Measurements from ENCODE around the gene THSD7B. TPM values are rescaled to one million over a fixed set of nuclear protein-coding genes. Genes with fewer than 3 reads are reported as not detected.

The THSD7B gene
- total RNA-seq, 1 donor from 2014 or later: 1.4 TPM

DNA sequence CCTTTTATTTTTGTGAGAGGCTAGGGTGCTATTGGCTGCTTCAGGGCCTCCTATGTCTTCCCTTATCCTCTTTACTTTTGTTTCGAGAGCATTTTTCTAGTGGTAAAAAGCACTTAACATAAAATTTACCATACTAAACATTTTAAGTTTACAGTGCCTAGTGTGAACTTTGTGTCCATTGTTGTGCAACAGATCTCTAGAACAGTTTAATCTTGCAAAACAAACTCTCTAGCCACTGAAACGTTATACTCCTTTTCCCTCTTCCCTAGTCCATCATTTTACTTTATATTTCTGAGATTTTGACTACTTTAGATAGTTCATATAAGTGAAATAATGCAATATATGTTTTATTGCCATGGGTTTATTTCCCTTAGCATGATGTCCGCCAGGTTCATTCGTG lies 580.6 kb downstream of the THSD7B start:
- DNase-seq (ENCODE audit: low spot score): no peak

DNA sequence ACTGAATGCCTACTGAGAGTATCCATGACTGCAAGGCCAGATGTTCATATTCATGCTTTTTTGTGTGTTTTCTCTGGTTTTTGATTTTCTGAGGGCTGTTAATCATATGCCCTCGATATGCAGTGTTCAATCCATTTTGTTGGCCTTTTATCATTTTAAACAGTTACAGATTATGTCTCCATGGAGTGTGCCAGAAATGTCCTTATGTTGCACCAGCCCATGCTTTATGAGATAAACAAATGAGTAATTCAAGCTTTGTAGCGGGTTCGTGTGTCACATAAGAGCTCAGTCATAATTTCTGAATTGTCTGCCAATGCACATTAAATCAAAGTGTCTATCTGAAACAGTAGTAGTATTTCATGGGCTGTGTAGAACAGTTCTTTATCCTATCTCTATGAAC lies 583.0 kb downstream of the THSD7B start:
- no peak for DNase-seq (ENCODE audit: low spot score)

DNA sequence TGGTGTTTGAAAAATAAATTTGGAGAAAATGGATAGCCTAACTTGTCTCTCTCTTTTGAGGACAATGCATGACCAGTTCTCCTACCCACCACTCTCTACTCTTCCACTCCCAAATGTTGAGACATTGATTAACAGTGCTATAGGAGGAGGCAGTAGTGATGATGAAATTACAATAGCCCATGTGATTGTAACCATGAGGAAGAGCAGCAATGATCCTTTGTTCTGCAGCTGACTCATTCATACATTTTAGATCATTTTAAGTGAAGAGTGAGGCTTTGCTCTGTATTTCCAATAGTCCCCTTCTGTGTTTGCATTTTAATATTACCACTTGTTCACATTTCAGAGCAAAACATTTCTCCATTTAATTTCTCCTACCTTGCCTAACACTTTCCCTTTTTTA lies 592.3 kb downstream of the THSD7B start:
- DNase-seq (ENCODE audit: low spot score): no peak

DNA sequence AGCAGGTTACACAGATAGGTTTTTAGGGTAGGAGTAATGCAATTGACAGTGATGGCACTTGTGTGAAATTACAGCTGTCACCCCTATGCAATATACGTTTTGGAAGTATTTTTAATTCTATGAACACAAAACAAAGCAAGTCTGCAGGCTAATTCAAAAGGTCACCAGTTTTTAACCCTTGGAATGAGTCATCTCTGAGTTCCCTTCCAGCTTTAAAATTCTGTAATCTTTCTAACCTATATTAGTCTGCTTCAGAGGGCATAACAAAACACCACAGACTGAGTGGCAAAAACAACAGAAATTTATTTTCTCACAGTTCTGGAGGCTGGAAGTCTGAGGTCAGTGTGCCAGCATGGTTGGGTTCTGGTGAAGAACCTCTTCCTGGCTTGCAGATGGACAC lies 602.0 kb downstream of the THSD7B start:
- no peak for DNase-seq (ENCODE audit: low spot score)

DNA sequence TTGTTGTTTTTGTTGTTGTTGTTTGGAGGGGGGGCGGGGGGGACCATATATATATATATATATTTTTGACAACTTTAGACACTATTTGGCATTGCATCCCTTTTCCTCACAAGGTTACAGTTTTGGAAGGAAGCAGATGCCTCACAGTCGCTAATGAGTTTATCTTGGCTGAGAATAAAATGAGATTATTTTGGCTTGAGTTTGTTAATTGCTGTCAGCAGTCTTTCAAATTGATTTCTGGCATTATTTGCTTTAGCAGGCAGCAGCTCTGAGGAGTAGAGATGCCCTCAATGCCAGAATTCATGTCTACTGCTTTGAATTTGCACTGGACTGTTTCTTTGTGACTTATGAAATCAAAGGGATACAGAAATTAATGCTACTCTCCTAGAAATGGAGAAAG lies 603.8 kb downstream of the THSD7B start:
- DNase-seq (ENCODE audit: low spot score): no peak

DNA sequence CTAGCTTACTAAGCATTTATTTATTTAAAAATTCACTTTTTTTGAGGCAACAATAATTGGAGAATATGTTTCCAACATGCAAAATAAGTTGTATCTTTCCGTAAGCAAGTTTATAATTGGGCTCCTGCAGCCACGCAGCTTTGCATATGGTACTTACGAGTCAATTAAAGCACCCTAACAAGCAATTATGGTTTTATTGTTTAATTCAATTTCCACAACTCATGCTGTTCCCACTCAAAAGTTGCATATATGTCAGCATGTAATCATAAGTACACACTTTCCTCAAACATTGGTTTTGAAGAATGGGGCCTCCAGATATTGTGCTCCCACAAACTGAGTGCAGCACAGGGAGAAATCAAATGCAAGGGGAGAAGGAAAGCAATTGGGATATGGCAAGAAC lies 613.8 kb downstream of the THSD7B start:
- DNase-seq (ENCODE audit: low spot score): no peak

DNA sequence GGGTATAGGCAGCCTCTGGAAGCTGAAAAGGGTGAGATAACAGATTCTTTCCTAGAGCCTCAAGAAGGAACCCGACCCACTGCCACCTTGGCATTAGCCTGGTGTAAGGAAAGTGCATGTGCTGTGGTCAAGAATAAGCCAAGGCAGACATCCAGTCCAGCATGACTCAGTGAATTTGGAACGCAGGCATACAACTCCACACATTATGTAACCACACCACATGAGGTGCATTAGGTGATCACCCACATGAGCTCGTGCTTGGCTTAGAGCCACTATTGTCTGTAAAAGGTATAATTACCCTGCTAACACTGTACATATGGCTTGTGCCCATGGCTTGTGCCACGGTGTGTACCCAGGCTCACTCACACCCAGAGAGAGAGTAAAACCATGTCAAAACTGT lies 615.3 kb downstream of the THSD7B start:
- DNase-seq (ENCODE audit: low spot score): no peak

DNA sequence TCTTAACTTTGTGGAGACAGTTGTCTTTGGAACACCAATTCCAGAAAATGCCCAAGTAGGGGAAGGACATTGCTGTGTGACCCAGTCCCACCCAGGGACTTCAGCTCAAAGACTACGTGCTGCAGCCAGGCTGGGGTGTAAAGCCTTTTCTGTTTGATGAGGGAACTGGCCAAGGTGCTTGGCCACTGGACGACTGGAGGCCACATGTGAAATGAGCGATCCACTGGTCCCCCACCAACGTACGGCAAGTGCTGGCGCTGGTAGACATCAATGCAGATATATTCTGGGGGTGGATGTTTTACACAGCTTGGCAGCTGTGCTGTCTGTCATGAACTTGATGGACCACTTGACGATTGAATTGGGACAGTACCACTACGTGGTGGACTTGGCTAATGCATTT lies 616.4 kb downstream of the THSD7B start:
- DNase-seq (ENCODE audit: low spot score): no peak

DNA sequence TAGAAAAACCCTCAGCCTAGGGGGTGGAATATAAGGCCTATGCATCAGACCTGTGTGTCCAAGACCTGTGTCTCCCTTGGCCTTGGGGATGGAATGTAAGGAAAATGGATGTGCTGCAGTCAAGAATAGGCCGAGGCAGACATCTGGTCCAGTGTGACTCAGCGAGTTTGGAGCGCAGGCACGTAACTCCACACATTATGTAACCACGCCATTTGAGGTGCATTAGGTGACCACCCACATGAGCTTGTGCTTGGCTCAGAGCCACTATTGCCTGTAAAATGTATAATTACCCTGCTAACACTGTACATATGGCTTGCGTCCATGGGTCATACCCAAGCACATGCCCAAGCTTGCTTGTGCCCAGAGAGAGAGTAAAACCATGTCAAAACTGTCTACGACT lies 618.0 kb downstream of the THSD7B start:
- no peak for DNase-seq (ENCODE audit: low spot score)

DNA sequence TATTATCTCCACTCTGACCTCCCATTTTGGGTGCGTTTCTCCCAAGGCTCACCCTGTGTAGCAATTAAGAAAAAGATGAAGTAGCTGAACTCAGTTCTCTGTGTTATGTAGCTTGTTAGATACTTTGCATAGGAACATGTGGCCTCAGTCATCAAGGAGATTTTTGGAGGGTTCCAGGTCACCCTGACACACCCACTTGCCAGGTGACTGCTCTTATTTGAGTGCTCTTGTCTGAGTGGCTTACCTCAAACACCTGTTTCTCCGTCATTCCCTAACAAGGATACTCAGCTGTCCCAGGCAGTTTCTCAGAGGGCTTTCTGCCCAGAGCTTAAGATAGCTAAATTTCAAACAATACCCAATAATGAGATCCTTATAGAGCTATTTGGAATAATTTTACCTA lies 621.7 kb downstream of the THSD7B start:
- no peak for DNase-seq (ENCODE audit: low spot score)

DNA sequence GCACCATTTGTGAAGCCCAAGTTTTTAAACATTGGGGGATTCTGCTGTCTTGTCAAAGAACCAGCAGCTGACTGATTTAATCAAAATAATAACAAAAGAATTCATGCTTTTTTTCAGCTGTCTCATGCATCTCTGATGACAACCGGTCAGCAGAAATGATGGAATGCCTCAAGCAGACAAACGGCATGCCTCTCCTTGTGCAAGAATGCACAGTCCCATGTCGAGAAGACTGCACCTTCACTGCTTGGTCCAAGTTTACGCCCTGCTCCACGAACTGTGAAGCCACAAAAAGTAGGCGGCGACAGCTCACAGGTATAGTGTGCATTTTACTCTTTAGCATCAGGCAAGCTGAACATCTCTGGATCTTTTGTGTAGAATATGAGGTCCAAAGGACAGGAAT lies 640.2 kb downstream of the THSD7B start:
- DNase-seq (ENCODE audit: low spot score): no peak

DNA sequence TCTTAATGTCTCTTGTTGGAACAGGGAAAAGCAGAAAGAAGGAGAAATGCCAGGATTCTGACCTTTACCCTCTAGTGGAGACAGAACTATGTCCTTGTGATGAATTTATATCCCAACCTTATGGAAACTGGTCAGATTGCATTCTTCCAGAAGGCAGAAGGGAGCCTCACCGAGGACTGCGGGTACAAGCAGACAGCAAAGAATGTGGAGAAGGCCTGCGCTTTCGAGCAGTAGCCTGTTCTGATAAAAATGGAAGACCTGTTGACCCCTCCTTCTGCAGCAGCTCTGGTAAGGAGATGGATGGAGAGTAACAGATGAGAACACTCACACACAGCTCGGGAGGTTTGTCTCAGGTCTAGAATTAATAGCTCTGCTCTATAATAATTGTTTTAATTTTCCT lies 646.2 kb downstream of the THSD7B start:
- no peak for DNase-seq (ENCODE audit: low spot score)

DNA sequence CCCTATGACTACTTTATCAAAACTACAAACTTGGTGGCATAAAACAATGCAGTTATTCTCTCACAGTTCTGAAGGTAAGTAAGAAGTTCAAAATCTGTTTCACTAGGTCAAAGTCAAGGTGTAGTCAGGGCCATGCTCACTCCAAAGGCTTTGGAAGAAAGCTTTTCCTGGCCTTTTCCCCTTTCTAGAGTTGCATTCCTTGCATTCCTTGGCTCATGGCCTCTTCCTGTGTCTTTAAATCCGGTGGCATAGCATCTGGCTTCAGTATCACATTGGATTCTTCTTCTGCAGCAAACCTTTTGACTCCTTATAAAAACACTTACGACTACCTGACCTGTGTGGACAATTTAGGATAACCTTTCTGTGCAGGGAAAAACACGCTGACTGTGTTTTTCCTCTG lies 655.4 kb downstream of the THSD7B start:
- no peak for DNase-seq (ENCODE audit: low spot score)

DNA sequence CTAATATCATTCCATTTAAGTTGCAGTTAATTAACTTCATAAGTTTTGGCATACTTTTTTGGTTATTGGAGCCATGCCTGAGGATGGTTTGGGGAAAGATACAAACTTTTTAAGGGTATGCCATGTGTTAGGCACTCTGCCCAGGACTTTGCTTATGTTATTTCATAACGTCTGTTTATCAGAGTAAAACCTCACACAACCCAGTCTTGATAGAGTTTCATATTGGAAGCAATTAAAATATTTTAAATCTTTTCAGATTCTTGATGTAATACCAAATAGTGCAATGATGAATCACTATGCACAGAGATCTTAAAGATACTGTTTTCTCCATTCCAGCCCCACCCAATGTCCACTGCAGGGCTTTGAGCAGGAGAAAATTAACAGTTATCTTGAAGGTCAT lies 669.8 kb downstream of the THSD7B start:
- DNase-seq (ENCODE audit: low spot score): no peak

DNA sequence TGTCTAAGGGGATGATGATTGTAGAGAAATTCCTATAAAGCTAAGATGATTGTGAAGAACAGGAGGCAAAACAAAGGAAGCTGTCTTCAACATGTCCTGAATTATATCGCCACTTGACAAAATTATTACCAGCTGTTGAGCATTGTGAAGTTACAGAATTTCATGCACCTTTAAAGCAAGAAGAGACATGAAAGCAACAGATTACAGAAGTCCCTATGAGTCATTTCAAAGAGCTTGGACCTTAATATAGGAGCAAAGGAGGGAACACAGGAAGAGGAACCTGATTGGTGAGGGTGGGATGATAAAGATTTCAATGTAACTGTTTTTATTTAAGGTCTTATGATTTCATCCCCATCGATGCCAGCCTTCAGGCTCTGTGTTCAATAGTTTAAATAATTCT lies 672.0 kb downstream of the THSD7B start:
- no peak for DNase-seq (ENCODE audit: low spot score)

DNA sequence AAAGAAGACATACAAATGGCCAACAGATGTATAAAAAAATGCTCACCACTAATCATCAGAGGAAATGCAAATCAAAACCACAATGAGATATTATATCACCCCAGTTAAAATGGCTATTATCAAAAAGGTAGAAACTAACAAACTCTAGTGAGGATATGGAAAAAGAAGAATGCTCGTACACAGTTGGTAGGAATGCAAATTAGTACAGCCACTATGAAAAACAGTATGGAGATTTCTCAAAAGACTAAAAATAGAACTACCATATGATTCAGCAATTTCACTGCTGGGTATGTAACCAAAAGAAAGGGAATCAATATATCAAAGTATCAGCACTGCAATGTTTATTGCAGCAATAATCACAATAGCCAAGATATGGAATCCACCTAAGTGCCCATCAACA lies 679.6 kb downstream of the THSD7B start:
- DNase-seq (ENCODE audit: low spot score): no peak

DNA sequence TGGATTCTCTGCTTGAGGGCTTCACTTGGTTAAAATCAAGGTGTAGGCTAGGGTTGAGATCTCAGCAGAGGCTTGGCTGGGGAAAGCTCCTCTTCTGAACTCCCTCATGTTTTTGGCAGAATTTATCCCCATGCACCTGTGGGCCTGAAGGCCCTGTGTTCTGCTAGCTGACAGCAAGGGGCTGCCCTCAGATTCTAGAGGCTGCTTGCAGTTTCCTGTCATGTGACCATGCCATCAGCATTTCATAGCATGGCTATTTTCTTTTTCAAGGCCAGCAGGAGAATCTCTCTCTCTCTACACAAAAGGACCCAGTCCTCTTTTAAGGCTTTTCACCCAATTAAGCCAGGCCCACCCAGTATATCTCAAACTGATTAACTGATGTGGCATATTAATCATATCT lies 684.1 kb downstream of the THSD7B start:
- DNase-seq (ENCODE audit: low spot score): no peak

DNA sequence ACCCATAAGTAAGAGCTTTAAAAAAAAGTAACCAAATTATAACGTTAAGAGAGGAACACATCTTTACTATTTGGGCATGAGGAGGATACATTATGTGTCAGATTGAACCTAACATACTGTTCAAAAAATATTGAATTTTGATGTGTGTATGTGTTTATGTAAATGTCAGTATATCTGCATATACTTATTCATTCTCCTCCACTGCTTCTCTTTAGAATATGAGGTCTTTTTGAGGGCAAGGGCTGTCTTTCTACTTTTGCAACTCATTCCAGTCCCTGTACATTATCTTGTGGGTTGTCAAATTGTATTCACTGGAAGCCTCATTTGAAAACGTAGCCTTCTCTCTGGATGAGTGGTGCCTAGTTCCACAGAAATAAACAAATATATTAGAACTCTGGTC lies 689.5 kb downstream of the THSD7B start:
- DNase-seq (ENCODE audit: low spot score): no peak

DNA sequence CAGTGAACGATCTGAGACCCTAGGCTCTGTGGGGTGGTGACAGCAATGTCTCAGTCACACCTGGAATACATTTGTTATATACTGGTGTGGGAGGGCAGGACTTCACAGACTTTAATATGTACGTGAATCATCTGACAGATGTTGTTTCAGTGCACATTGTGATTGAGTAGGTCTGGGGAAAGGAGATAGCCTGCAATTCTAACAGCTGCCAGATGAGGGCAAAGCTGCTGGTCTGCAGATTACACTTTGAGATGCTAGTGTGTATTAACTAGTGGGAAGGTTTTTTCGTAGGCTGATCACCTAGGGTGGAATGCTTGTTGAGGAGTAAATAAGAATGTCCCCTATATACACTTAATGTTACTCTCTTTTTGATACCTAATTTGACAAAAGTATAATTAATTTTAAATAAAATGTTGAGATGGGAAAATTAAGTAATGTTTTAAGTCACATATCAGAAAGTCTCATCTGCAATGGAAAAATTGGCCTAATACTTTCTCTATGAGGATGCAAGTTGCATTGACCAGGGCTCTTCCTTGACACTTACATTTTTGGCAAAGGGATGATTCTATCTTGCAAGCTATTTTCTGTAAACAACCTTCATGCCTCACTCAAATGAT lies 702.0 kb downstream of the THSD7B start:
- DNase-seq (ENCODE audit: low spot score): no peak

DNA sequence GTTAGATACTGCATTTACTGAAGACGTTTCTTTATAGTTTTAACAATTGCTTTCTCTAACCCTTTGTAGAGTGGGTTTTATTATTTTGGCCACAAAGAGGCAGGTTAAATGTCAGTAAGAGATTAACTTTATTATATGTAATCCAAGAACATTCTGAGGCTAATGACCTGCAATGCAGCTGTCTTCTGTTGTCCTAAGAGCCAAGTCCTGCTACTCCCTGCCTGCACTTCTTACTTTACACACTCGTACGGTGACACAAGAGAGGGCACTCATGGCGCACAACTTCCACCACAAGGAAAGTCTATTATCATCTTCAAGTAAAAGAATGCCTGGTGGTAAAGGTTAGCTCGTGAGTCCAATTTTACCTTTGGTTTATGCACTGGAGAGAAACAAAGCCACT lies 727.9 kb downstream of the THSD7B start:
- no peak for DNase-seq (ENCODE audit: low spot score)

DNA sequence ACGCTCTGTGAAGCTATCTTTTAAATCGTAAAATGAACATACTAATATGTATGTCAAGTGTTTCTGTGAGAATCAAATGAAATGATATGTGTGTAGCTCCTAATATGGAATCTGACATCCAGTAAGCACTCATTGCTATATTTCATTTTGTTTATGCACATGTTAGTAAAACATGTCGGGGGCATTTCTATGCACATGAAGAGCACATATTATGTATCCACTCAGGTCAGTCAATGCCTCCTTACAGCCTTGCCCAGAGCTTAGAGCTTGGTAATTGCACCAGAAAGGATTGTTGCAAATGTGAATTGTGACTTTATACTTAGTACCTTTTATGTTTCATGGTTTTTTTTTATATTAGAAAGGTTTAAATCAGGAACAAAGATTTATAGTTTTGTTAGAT lies 735.3 kb downstream of the THSD7B start:
- no peak for DNase-seq (ENCODE audit: low spot score)

DNA sequence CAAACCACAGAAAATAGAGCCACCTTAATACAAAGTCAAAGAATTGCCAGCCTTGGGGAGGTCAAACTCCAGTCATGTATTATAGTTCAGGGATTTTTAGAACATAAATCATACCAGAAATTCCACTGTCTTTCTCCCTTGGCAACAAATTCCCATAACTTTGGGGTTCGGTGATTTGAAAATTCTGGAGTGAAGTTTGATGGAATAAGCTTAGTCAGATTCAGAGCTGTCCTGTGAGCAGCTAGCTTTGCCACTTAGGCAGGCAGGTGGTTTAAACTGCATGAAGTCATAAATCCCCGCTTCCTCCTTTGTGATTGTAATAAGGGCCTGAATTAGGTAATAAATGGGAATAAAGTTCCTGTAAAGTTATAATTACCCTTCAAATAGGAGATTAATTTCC lies 741.9 kb downstream of the THSD7B start:
- DNase-seq (ENCODE audit: low spot score): no peak

DNA sequence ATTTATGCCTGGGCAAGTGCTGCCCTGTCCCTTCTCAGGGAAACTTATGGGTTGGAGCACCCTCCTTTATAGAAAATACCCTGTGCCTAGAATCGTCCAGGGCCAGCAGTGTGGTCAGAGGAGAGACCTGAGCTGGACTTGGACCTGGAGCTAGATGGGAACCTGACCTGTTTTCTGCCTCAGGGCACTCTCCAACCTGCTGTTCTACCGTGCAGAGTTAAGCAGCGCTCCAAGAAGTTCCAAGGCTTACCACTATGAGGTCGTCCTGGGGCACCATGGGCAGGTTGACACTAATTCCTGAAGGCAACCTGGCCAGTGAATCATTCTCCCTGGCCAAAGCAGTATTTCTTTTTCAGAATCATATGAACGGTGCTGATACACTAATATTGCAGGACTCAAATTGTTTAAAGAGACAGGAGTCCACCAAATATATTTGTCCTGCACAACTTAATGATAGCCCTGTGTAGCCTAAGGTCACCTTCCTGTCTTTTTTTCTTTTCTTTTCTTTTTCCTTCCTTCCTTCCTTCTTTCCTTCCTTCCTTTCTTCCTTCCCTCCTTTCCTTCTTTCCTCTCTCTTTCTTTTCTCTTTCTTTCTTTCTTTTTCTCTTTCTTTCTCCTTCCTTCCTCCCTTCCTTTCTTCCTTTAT lies 743.5 kb downstream of the THSD7B start:
- no peak for DNase-seq (ENCODE audit: low spot score)

DNA sequence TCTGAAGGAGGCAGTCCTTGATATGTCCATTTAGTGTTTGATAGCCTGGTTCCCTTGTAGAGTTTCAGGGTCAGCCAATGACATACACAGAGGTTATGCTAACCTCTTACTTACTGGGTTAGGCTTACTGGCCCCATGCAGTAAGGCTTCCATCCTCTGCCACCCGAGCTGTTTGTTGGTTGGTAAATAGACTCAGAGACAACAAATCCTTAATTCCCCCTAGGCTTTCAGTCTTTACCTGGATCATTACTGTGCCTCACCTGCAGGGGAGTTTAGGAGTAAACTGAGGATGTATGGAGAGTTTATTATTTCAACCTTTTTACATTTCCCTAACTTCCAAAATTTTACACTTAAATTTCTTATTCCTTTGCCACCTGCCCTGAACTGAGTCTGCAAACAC lies 746.2 kb downstream of the THSD7B start:
- no peak for DNase-seq (ENCODE audit: low spot score)

All from mesenteric fat pad (tissue), 1 donor.